Ishikawa (cell line): ENCODE data around the gene C1orf105.

Experiments used
- CEBPB ChIP-seq: IDR thresholded peaks from 2 replicates; pipeline ENCODE4 v1.6.1; 2012
- CREB1 ChIP-seq: IDR thresholded peaks from 2 replicates; pipeline ENCODE4 v1.6.1; 2012; ENCODE audit warnings: low read depth
- EGR1 ChIP-seq: IDR thresholded peaks from 2 replicates; pipeline ENCODE4 v1.6.1; 2012
- EP300 ChIP-seq: IDR thresholded peaks from 2 replicates; pipeline ENCODE4 v1.6.1; 2012; ENCODE audit warnings: borderline replicate concordance
- FOXM1 ChIP-seq: IDR thresholded peaks from 2 replicates; pipeline ENCODE4 v1.6.1; 2012; ENCODE audit warnings: low read depth, borderline replicate concordance
- NFIC ChIP-seq: IDR thresholded peaks from 2 replicates; pipeline ENCODE4 v1.6.1; 2012
- RAD21 ChIP-seq: IDR thresholded peaks from 2 replicates; pipeline ENCODE4 v1.6.1; 2012; ENCODE audit warnings: low read depth
- TAF1 ChIP-seq: IDR thresholded peaks from 2 replicates; pipeline ENCODE4 v1.6.1; 2012; ENCODE audit warnings: low read depth, mild to moderate bottlenecking
- TCF12 ChIP-seq: IDR thresholded peaks from 2 replicates; pipeline ENCODE4 v1.6.1; 2012; ENCODE audit warnings: low read depth
- TEAD4 ChIP-seq: IDR thresholded peaks from 2 replicates; pipeline ENCODE4 v1.6.1; 2012
- YY1 ChIP-seq: IDR thresholded peaks from 2 replicates; pipeline ENCODE4 v1.6.1; 2012; ENCODE audit warnings: low read depth
- ZBTB7A ChIP-seq: IDR thresholded peaks from 2 replicates; pipeline ENCODE4 v1.6.1; 2012; ENCODE audit warnings: low read depth
- TF ChIP-seq, protein P1 (sequence below): IDR thresholded peaks from 2 replicates; pipeline ENCODE4 v1.6.1; 2012; ENCODE audit warnings: low read depth, mild to moderate bottlenecking
- TF ChIP-seq, protein P2 (sequence below): IDR thresholded peaks from 2 replicates; pipeline ENCODE4 v1.6.1; 2012
- TF ChIP-seq, protein P3 (sequence below): IDR thresholded peaks from 2 replicates; pipeline ENCODE4 v1.6.1; 2012

Gene C1orf105

GRCh38 chr1:172467446-172467845 lies 47.0 kb downstream of the C1orf105 start:
- no peak for TF ChIP-seq TAF1
- TF ChIP-seq, protein P1, sequence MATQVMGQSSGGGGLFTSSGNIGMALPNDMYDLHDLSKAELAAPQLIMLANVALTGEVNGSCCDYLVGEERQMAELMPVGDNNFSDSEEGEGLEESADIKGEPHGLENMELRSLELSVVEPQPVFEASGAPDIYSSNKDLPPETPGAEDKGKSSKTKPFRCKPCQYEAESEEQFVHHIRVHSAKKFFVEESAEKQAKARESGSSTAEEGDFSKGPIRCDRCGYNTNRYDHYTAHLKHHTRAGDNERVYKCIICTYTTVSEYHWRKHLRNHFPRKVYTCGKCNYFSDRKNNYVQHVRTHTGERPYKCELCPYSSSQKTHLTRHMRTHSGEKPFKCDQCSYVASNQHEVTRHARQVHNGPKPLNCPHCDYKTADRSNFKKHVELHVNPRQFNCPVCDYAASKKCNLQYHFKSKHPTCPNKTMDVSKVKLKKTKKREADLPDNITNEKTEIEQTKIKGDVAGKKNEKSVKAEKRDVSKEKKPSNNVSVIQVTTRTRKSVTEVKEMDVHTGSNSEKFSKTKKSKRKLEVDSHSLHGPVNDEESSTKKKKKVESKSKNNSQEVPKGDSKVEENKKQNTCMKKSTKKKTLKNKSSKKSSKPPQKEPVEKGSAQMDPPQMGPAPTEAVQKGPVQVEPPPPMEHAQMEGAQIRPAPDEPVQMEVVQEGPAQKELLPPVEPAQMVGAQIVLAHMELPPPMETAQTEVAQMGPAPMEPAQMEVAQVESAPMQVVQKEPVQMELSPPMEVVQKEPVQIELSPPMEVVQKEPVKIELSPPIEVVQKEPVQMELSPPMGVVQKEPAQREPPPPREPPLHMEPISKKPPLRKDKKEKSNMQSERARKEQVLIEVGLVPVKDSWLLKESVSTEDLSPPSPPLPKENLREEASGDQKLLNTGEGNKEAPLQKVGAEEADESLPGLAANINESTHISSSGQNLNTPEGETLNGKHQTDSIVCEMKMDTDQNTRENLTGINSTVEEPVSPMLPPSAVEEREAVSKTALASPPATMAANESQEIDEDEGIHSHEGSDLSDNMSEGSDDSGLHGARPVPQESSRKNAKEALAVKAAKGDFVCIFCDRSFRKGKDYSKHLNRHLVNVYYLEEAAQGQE, result no peak
- TF ChIP-seq RAD21, result no peak
- TF ChIP-seq, protein P2, sequence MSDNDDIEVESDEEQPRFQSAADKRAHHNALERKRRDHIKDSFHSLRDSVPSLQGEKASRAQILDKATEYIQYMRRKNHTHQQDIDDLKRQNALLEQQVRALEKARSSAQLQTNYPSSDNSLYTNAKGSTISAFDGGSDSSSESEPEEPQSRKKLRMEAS, result no peak
- TF ChIP-seq YY1, result no peak
- TF ChIP-seq, protein P3, sequence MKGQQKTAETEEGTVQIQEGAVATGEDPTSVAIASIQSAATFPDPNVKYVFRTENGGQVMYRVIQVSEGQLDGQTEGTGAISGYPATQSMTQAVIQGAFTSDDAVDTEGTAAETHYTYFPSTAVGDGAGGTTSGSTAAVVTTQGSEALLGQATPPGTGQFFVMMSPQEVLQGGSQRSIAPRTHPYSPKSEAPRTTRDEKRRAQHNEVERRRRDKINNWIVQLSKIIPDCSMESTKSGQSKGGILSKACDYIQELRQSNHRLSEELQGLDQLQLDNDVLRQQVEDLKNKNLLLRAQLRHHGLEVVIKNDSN, result no peak
- TF ChIP-seq FOXM1, result no peak
- TF ChIP-seq CREB1, result no peak
- no peak for TF ChIP-seq TCF12
- TF ChIP-seq EP300, result no peak
- TF ChIP-seq NFIC, result no peak
- TF ChIP-seq TEAD4, result no peak
- TF ChIP-seq ZBTB7A, result no peak
- no peak for TF ChIP-seq EGR1
- no peak for TF ChIP-seq CEBPB

DNA sequence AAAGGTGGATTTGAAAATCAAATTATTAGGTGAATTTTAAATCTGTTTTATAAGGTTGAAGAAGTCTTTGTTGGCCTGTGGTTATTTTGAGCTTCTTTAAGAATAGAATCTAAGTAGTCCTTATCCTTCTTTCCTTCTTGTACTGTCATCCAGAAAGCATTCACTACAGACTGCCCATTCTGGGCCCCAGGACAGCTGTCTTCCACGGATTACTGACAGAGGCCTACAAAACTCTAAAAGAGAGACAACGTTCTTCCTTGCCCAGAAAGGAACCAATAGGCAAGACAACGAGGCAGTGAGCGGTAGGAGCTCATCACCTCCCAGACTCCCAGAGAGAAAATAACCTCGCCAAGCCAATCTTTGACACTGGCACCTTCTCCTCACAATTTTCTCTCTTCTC lies 47.8 kb downstream of the C1orf105 start:
- TF ChIP-seq TCF12, result no peak
- TF ChIP-seq RAD21, result no peak
- TF ChIP-seq, protein P2, result no peak
- TF ChIP-seq, protein P3, result no peak
- no peak for TF ChIP-seq EGR1
- no peak for TF ChIP-seq TEAD4
- no peak for TF ChIP-seq CREB1
- TF ChIP-seq ZBTB7A, result no peak

DNA sequence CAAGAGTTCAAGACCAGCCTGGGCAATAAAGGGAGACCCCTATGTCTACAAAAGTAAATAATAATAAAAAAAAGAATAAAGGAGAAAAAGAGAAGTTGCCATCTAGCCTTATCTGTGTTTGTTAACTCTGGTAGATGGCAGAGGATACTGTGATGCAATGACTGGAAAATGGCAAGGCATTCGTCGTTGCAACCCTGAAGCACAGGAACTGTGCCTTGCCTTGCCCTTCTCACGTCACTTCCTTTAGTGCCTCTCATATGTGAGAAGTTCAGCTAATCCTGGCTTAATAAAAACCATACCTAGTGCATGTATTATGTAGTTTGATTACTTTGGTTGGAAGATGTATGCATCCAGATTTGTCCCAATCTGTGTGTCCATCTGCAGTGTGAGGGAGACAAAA lies 49.2 kb downstream of the C1orf105 start:
- TF ChIP-seq ZBTB7A, result no peak
- TF ChIP-seq CEBPB, result no peak
- TF ChIP-seq YY1, result no peak
- no peak for TF ChIP-seq TEAD4
- TF ChIP-seq TCF12, result no peak
- TF ChIP-seq FOXM1, result no peak
- TF ChIP-seq CREB1, result no peak
- no peak for TF ChIP-seq TAF1
- TF ChIP-seq, protein P2, result no peak
- no peak for TF ChIP-seq RAD21

DNA sequence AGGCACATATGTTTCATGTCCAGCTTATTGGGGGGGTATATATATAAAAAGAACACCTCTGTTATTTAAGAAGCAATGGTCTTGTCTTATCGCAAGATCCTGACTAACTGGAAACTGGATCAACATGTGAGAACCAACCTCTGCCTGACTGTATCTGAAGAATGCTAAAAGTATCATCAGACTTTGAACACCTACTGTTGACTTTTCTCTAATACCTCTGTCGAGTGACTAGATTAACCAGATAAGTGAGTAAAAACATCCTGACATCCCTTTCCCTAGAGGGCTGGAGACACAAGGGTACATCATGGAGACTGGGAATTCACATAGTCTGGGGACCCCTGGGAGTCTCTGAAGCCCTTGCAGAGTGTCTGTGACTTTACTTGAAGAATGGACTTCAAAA lies 49.7 kb downstream of the C1orf105 start:
- no peak for TF ChIP-seq CEBPB
- no peak for TF ChIP-seq NFIC
- TF ChIP-seq, protein P3, result no peak
- no peak for TF ChIP-seq TEAD4
- TF ChIP-seq FOXM1, result no peak
- no peak for TF ChIP-seq RAD21
- no peak for TF ChIP-seq EP300
- no peak for TF ChIP-seq TAF1
- TF ChIP-seq, protein P2, result no peak
- TF ChIP-seq, protein P1, result no peak
- TF ChIP-seq EGR1, result no peak
- TF ChIP-seq TCF12, result no peak

DNA sequence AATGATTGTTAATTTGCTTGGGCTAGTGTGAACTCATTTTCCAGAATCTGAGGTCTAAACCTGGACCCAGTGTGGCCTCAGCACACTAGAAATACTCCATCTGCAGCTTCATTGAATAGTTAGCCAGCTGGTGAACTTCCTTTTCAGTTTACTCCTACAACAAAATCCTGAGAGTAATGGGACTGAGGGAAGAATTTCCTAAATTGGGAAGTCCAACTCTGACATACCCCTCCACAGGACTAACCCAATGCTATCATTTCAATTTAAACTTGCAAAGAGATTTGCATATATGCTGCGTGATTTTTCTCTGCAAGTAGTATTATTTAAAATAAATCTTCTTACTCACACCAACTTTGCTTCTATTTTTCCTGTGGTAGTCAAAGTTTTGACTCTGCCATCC lies 51.2 kb downstream of the C1orf105 start:
- TF ChIP-seq, protein P3, result no peak
- no peak for TF ChIP-seq TCF12

DNA sequence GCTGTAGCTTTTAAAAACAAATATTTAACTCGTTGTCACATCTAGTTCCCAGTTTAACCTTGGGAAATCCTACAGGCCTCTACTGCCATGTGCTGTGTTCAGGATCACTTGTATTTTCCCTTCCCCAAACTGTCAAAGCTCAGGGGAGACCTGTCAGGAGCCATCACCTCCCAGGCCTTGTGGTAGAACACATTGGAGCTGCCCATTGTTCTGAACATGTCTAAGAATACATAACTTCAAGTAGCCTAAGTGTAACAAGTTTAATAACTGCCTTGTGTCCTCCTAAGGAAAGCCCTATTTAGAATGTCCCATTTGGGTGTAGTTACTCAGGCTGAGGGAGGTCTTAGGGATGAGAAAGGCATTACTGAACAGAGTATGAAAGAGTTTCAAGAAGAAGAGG lies 52.0 kb downstream of the C1orf105 start:
- no peak for TF ChIP-seq TCF12
- no peak for TF ChIP-seq FOXM1
- TF ChIP-seq EGR1, result no peak
- TF ChIP-seq CEBPB, result no peak
- no peak for TF ChIP-seq NFIC
- TF ChIP-seq, protein P3, result no peak
- TF ChIP-seq TAF1, result no peak
- TF ChIP-seq, protein P1, result no peak; the same call in 1 of the 2 replicates
- TF ChIP-seq, protein P2, result no peak
- no peak for TF ChIP-seq TEAD4
- no peak for TF ChIP-seq EP300
- no peak for TF ChIP-seq RAD21
- TF ChIP-seq CREB1, result no peak
- no peak for TF ChIP-seq ZBTB7A
- TF ChIP-seq YY1, result no peak
